ENCODE results near the gene KCNJ11.

The KCNJ11 gene

GRCh38 chr11:17408026-17408425 lies 19.6 kb upstream of the KCNJ11 start:
- DNase-seq (ENCODE audit: low spot score), result no peak

- no peak for DNase-seq (ENCODE audit: low spot score)
These were observed 19.1 kb upstream of the KCNJ11 start for GRCh38 chr11:17407575-17407974.

GRCh38 chr11:17406818-17407149 lies 18.3 kb upstream of the KCNJ11 start:
- DNase-seq (ENCODE audit: low spot score), result no peak

GRCh38 chr11:17406082-17406817 lies 17.8 kb upstream of the KCNJ11 start:
- DNase-seq (ENCODE audit: low spot score), result no peak

GRCh38 chr11:17405232-17406005 lies 17.0 kb upstream of the KCNJ11 start:
- peak; percentile 70 for DNase-seq (ENCODE audit: low spot score)

- no peak for DNase-seq (ENCODE audit: low spot score)
These were observed 15.7 kb upstream of the KCNJ11 start for GRCh38 chr11:17403980-17404759.

- no peak for DNase-seq (ENCODE audit: low spot score)
These were observed 14.0 kb upstream of the KCNJ11 start for GRCh38 chr11:17402486-17402885.

GRCh38 chr11:17401841-17402240 lies 13.4 kb upstream of the KCNJ11 start:
- no peak for DNase-seq (ENCODE audit: low spot score)

- no peak for DNase-seq (ENCODE audit: low spot score)
These were observed 12.9 kb upstream of the KCNJ11 start for GRCh38 chr11:17401316-17401715.

GRCh38 chr11:17400048-17400775 lies 11.8 kb upstream of the KCNJ11 start:
- no peak for DNase-seq (ENCODE audit: low spot score)

GRCh38 chr11:17399236-17399635 lies 10.8 kb upstream of the KCNJ11 start:
- no peak for DNase-seq (ENCODE audit: low spot score)

- no peak for DNase-seq (ENCODE audit: low spot score)
These were observed 9.0 kb upstream of the KCNJ11 start for GRCh38 chr11:17397311-17398002.

GRCh38 chr11:17396598-17397310 lies 8.3 kb upstream of the KCNJ11 start:
- DNase-seq (ENCODE audit: low spot score), result no peak

- no peak for DNase-seq (ENCODE audit: low spot score)
These were observed 7.5 kb upstream of the KCNJ11 start for GRCh38 chr11:17395978-17396377.

- DNase-seq (ENCODE audit: low spot score), result no peak
These were observed 7.1 kb upstream of the KCNJ11 start for GRCh38 chr11:17395554-17395961.

- DNase-seq (ENCODE audit: low spot score), result no peak
These were observed 6.4 kb upstream of the KCNJ11 start for GRCh38 chr11:17394743-17395390.

- no peak for DNase-seq (ENCODE audit: low spot score)
These were observed 5.0 kb upstream of the KCNJ11 start for GRCh38 chr11:17393472-17393871.

- DNase-seq (ENCODE audit: low spot score), result no peak
These were observed 4.4 kb upstream of the KCNJ11 start for GRCh38 chr11:17392872-17393271.

GRCh38 chr11:17391493-17392355 lies 3.3 kb upstream of the KCNJ11 start:
- DNase-seq (ENCODE audit: low spot score), result no peak

Measured in globus pallidus (tissue), 1 donor.